GM12878 (cell line): ENCODE measurements around the gene BCAS3. TPM values are rescaled to one million over a fixed set of nuclear protein-coding genes. Genes with fewer than 3 reads are reported as not detected.
A peak's percentile ranks its signal among the peaks of the same experiment; 100 is the strongest.
"Not testable (repeated sequence)": the region's sequence is repeated elsewhere in the genome, so short reads cannot be mapped to it uniquely, and the experiment has no call there.

ENCODE experiments used
- ATAC-seq: fragments of 200-7000 bp; cut with Tn5 transposase; 3 replicates; pipeline ENCODE4 v1.9.1; 2020; ENCODE audit warnings: mild to moderate bottlenecking, moderate library complexity
- BruUV-seq: library from RNA; stranded (reverse); fragments of 400-500 nt; replicated peaks from 2 replicates; lab custom pipeline; 2021; lab: Mats Ljungman, UMichigan
- CTCF ChIA-PET: fragments of 300-600 bp; sonication (Branson Sonifier 250); formaldehyde crosslinking; extraction: SDS; loops from one replicate; lab custom pipeline; 2021; ENCODE audit warnings: inconsistent platforms; lab: Yijun Ruan, JAX
- POLR2A ChIA-PET: fragments of 350-600 bp; formaldehyde crosslinking; extraction: SDS; loops from one replicate; lab custom pipeline; 2021; ENCODE audit warnings: inconsistent platforms; lab: Charles Lee
- RAD21 ChIA-PET: fragments of 300-600 bp; sonication (Branson Sonifier 250); formaldehyde crosslinking; loops from one replicate; lab custom pipeline; 2023; ENCODE audit warnings: antibody characterized with exemption; ENCODE audit not compliant: unreplicated experiment; lab: Charles Lee
- SMC1A ChIA-PET: fragments of 300-600 bp; sonication (Branson Sonifier 250); formaldehyde crosslinking; loops from one replicate; lab custom pipeline; 2023; ENCODE audit not compliant: unreplicated experiment, uncharacterized antibody; lab: Charles Lee
- DNase-seq: peaks from one replicate; pipeline ENCODE4 v3.0.0-alpha.2; 2011; ENCODE audit warnings: low read depth, low spot score
- FAIRE-seq: peaks from 3 replicates; lab custom pipeline; 2011; peaks lifted over from hg19 to GRCh38; lab: Jason Lieb, UNC
- H2AFZ ChIP-seq: 2 replicates; pipeline ENCODE4 v1.6.0; 2011; ENCODE audit warnings: low read depth, low read length, control low read depth; ENCODE audit not compliant: control insufficient read depth
- H3K27ac ChIP-seq: 2 replicates; pipeline ENCODE4 v1.5.1; 2011; ENCODE audit warnings: control low read depth; ENCODE audit not compliant: control insufficient read depth, insufficient read depth
- H3K27me3 ChIP-seq, 2 experiments: replicated peaks in 1 of 2; 2 replicates each; pipeline versions ENCODE4 v1.6.0 to v1.6.1; 2011; ENCODE audit warnings: low read length in 1 of 2; ENCODE audit not compliant: control insufficient read depth in 2 of 2, insufficient read depth in 2 of 2
- H3K36me3 ChIP-seq, 2 experiments: 2 replicates each; pipeline ENCODE4 v1.5.1; 2011; ENCODE audit warnings: low read length in 1 of 2; ENCODE audit not compliant: control insufficient read depth in 2 of 2, insufficient read depth in 2 of 2
- H3K4me1 ChIP-seq: 2 replicates; pipeline ENCODE4 v1.6.1; 2011; ENCODE audit warnings: mild to moderate bottlenecking, low read length, moderate library complexity, mixed read lengths; ENCODE audit not compliant: control insufficient read depth, insufficient read depth
- H3K4me2 ChIP-seq: 2 replicates; pipeline ENCODE4 v1.6.0; 2011; ENCODE audit warnings: control low read depth; ENCODE audit not compliant: control insufficient read depth, insufficient read depth
- H3K4me3 ChIP-seq: fragments of 200-600 bp; sonication (generic); 2 replicates; pipeline ENCODE4 v1.5.1; 2016
- H3K79me2 ChIP-seq: 2 replicates; pipeline ENCODE4 v1.6.0; 2011; ENCODE audit warnings: low read length; ENCODE audit not compliant: control insufficient read depth, insufficient read depth
- H3K9ac ChIP-seq: 2 replicates; pipeline ENCODE4 v1.8.0; 2011; ENCODE audit warnings: low read length, control low read depth, mixed read lengths; ENCODE audit not compliant: control insufficient read depth, insufficient read depth
- H3K9me3 ChIP-seq: replicated peaks from 3 replicates; pipeline ENCODE4 v1.5.1; 2011; ENCODE audit warnings: mild to moderate bottlenecking, low read length; ENCODE audit not compliant: control insufficient read depth, insufficient read depth
- H4K20me1 ChIP-seq: 2 replicates; pipeline ENCODE4 v1.6.0; 2011; ENCODE audit not compliant: control insufficient read depth, insufficient read depth
- NFXL1 ChIP-seq: fragments of 450-650 bp; IDR thresholded peaks from 2 replicates; pipeline ENCODE4 v1.6.1; 2017; ENCODE audit warnings: antibody characterized with exemption, mild to moderate bottlenecking, borderline replicate concordance
- NFYA ChIP-seq: IDR thresholded peaks from 2 replicates; pipeline ENCODE4 v1.6.1; 2011; ENCODE audit warnings: low read depth, mild to moderate bottlenecking, low read length, improper control_type of control experiment, borderline replicate concordance
- SREBF1 ChIP-seq: IDR thresholded peaks from 2 replicates; pipeline ENCODE4 v1.6.1; 2012; ENCODE audit warnings: mild to moderate bottlenecking, low read length
- WGBS: methylation state at CpG from one replicate; pipeline ENCODE4 v1.1.6; 2016; ENCODE audit warnings: low lambda C conversion rate; ENCODE audit not compliant: insufficient replicate concordance, insufficient coverage; ENCODE audit errors: missing lambda C conversion rate; 5-methylcytosine and 5-hydroxymethylcytosine counted together
- in situ Hi-C: fragments of 300-500 bp; cut with MboI; formaldehyde crosslinking; loops from 9 replicates; pipeline ENCODE4 v1.14.3; 2018; ENCODE audit warnings: mixed read lengths
- intact Hi-C: fragments of 100-400 bp; cut with micrococcal nuclease; formaldehyde crosslinking; loops from one replicate; pipeline ENCODE4 v1.14.2; 2022; ENCODE audit not compliant: unreplicated experiment
- polyA plus RNA-seq, 11 experiments: library from polyadenylated mRNA; depleted of rRNA in 4 of 11; unstranded in 6 of 11; stranded (reverse) in 5 of 11; fragments of >200 nt; fragmentation: Nextera tagmentation in 4 of 11; fragmentation: Illumina TruSeq in 1 of 11; extraction: Ambion mirVana in 4 of 11; extraction: Trizol in 1 of 11; gene quantifications; 1 replicate in 1 of 11; 2 replicates in 10 of 11; pipeline versions ENCODE4 v1.2.1 to v1.2.3, GENCODE V29; 2011 to 2016; ENCODE audit warnings: inconsistent platforms in 2 of 11, missing spikeins in 2 of 11, low read depth in 1 of 11
- total RNA-seq, 4 experiments: library from RNA; depleted of rRNA in 3 of 4; stranded (reverse); fragments of >200 nt in 3 of 4; fragmentation: Illumina TruSeq in 1 of 4; extraction: Trizol in 1 of 4; gene quantifications; 2 replicates each; pipeline versions ENCODE4 v1.2.1 to v1.2.3, GENCODE V29; 2013 to 2021

Gene BCAS3
- total and polyA plus RNA-seq, 10 of the 15 experiments (the other 5 are each of a cell fraction or from before 2014, with no cell fraction given) = 2.1 to 11.0 (median 6.6) TPM

DNA sequence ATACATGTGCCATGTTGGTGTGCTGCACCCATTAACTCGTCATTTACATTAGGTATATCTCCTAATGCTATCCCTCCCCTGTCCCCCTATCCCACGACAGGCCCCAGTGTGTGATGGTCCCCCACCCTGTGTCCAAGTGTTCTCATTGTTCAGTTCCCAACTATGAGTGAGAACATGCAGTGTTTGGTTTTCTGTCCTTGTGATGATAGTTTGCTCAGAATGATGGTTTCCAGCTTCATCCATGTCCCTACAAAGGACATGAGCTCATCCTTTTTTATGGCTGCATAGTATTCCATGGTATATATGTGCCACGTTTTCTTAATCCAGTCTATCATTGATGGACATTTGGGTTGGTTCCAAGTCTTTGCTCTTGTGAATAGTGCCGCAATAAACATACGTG, 94.0 kb downstream of the BCAS3 start:
- H3K27ac ChIP-seq, H3K79me2 ChIP-seq, H3K9me3 ChIP-seq, H3K4me1 ChIP-seq, POLR2A ChIA-PET, intact Hi-C loops, H3K4me2 ChIP-seq, in situ Hi-C loops, H4K20me1 ChIP-seq, H3K9ac ChIP-seq, H2AFZ ChIP-seq, ATAC-seq, H3K4me3 ChIP-seq, DNase-seq, RAD21 ChIA-PET, BruUV-seq, H3K27me3 ChIP-seq, SMC1A ChIA-PET, FAIRE-seq, H3K36me3 ChIP-seq: not testable (repeated sequence)
- peak; percentile 21; the same call in 1 of the 2 replicates for TF ChIP-seq NFXL1
- CTCF ChIA-PET = interaction anchor here (0.8 kb wide), 1 partner anchor 10 kb away, joined by 4 read pairs; no protein-coding TSS in a partner anchor
- 48% methylated on average over 4 of the region's 5 CpGs for WGBS

DNA sequence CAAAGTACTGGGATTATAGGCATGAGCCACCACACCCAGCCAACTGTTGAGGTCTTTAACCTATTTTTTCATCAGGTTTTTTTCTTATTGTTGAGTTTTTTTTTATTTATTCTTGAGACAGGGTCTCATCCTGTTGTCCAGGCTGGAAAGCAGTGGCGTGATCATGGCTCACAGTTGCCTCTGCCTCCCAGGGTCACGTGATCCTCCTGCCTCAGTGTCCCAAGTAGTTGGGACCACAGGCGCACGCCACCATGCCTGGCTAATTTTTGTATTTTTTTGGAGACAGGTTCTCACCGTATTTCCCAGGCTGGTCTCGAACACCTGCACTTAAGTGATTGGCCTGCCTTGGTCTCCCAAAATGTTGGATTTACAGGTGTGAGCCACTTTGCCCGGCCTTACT, 95.9 kb downstream of the BCAS3 start:
- Histone ChIP-seq H3K27ac (no peak overlapping the region), H3K79me2 (no peaks in the 10 kb centered on the region), H4K20me1 (no peaks in the 10 kb centered on the region), H3K27me3 (no peaks in the 10 kb centered on the region), H3K4me1 (no peaks in the 10 kb centered on the region), H3K9me3 (no peaks in the 10 kb centered on the region), H3K36me3 (no peaks in the 10 kb centered on the region), H3K9ac (no peak overlapping the region), H3K4me2 (no peak overlapping the region), H3K4me3 (no peak overlapping the region), H2AFZ (no peak overlapping the region)
- ChIA-PET CTCF (no interaction called here), RAD21 (no interaction called here), POLR2A (no interaction called here), SMC1A (no interaction called here)
- no TSS peak for BruUV-seq
- no peak for DNase-seq
- WGBS = 55% methylated on average over 7 of the region's 7 CpGs
- TF ChIP-seq SREBF1 (no peak), NFYA (no peak)
- ATAC-seq = no peak
- FAIRE-seq = no peak
- intact Hi-C loops = no loop called here
- in situ Hi-C loops = no loop called here
